Immature natural killer cell (primary cell): Measurements from ENCODE around the gene SLC66A2. TPM values are rescaled to one million over a fixed set of nuclear protein-coding genes. Genes with fewer than 3 reads are reported as not detected.

Experiments used
- DNase-seq, 3 donors: peaks; one replicate each; pipeline ENCODE4 v3.0.0; 2022; ENCODE audit warnings: mixed read lengths in 1 of 3
- H3K27ac Mint-ChIP-seq, 6 donors: one replicate each; pipeline ENCODE4 v1.8.0; 2020; ENCODE audit warnings: mixed read lengths in 6 of 6, mild to moderate bottlenecking in 5 of 6, inconsistent platforms in 4 of 6, moderate library complexity in 3 of 6
- H3K27me3 Mint-ChIP-seq, 3 donors: one replicate each; pipeline ENCODE4 v1.8.0; 2020 to 2021; ENCODE audit warnings: low read depth in 3 of 3, mild to moderate bottlenecking in 3 of 3, mixed read lengths in 3 of 3, moderate library complexity in 3 of 3, inconsistent platforms in 1 of 3
- H3K36me3 Mint-ChIP-seq, 3 donors: one replicate each; pipeline ENCODE4 v1.8.0; 2020; ENCODE audit warnings: mixed read lengths in 3 of 3, inconsistent platforms in 2 of 3, mild to moderate bottlenecking in 2 of 3
- H3K4me1 Mint-ChIP-seq, 2 donors: one replicate each; pipeline ENCODE4 v1.8.0; 2020; ENCODE audit warnings: inconsistent platforms in 2 of 2, mild to moderate bottlenecking in 2 of 2, mixed read lengths in 2 of 2, moderate library complexity in 1 of 2
- H3K4me3 Mint-ChIP-seq, 5 donors: one replicate each; pipeline ENCODE4 v1.8.0; 2020; ENCODE audit warnings: mild to moderate bottlenecking in 5 of 5, mixed read lengths in 5 of 5, inconsistent platforms in 3 of 5, moderate library complexity in 3 of 5
- H3K9me3 Mint-ChIP-seq, 6 donors: one replicate each; pipeline ENCODE4 v1.8.0; 2020; ENCODE audit warnings: mild to moderate bottlenecking in 6 of 6, mixed read lengths in 6 of 6, inconsistent platforms in 4 of 6, moderate library complexity in 3 of 6
- polyA plus RNA-seq, 3 donors: library from polyadenylated mRNA; unstranded; fragments of 300-500 nt; fragmentation: Illumina TruSeq; gene quantifications; one replicate each; pipeline ENCODE4 v1.2.3, GENCODE V29; 2021

Gene SLC66A2
- polyA plus RNA-seq, 3 donors from 2014 or later = 9.0 to 16.5 (median 11.8) TPM

- Mint-ChIP-seq H3K9me3 (peaks cover 4 to 6% (median 5%) of the 10 kb centered on the region in 6 donors), H3K4me3 (no peak overlapping the region), H3K27ac (no peak overlapping the region), H3K4me1 (peaks cover 0 to 9% of the 10 kb centered on the region in 2 donors), H3K27me3 (peaks cover 0 to 4% (median 0%) of the 10 kb centered on the region in 3 donors), H3K36me3 (peaks cover 3 to 25% (median 23%) of the 10 kb centered on the region in 3 donors)
- DNase-seq = no peak
Measured at GRCh38 chr18:79923896-79924585, 27.4 kb downstream of the SLC66A2 start.

GRCh38 chr18:79922971-79923411 is 28.5 kb downstream of the SLC66A2 start:
- Mint-ChIP-seq H3K36me3 (peaks cover 0 to 17% (median 15%) of the 10 kb centered on the region in 3 donors), H3K4me1 (no peaks in the 10 kb centered on the region), H3K9me3 (peaks cover 0 to 2% (median 0%) of the 10 kb centered on the region in 6 donors), H3K27me3 (peaks cover 0 to 4% (median 3%) of the 10 kb centered on the region in 3 donors), H3K27ac (no peak overlapping the region), H3K4me3 (no peak overlapping the region)
- no peak for DNase-seq

GRCh38 chr18:79921984-79922965 is 29.2 kb downstream of the SLC66A2 start:
- H3K27ac Mint-ChIP-seq = no peak overlapping the region

GRCh38 chr18:79919089-79919488 is 32.4 kb downstream of the SLC66A2 start:
- DNase-seq = no peak

More at GRCh38 chr18:79921984-79922965, 29.2 kb downstream of the SLC66A2 start:
- H3K4me3 Mint-ChIP-seq = no peak overlapping the region
- H3K36me3 Mint-ChIP-seq = peaks cover 0 to 17% (median 15%) of the 10 kb centered on the region in 3 donors
- peaks cover 0 to 2% (median 0%) of the 10 kb centered on the region in 6 donors for H3K9me3 Mint-ChIP-seq
- no peaks in the 10 kb centered on the region for H3K4me1 Mint-ChIP-seq
- peaks cover 0 to 4% (median 3%) of the 10 kb centered on the region in 3 donors for H3K27me3 Mint-ChIP-seq
- no peak for DNase-seq

GRCh38 chr18:79918615-79919011 is 32.8 kb downstream of the SLC66A2 start:
- peaks cover 0 to under 1% of the 10 kb centered on the region in 2 donors for H3K4me1 Mint-ChIP-seq
- no peak overlapping the region for H3K27ac Mint-ChIP-seq
- no peak overlapping the region for H3K4me3 Mint-ChIP-seq
- peaks cover 0 to 17% (median 13%) of the 10 kb centered on the region in 3 donors for H3K36me3 Mint-ChIP-seq
- H3K27me3 Mint-ChIP-seq = peaks cover 3% of the 10 kb centered on the region in 3 donors
- no peak for DNase-seq
- H3K9me3 Mint-ChIP-seq = peaks cover 0 to 2% (median 0%) of the 10 kb centered on the region in 6 donors

More at GRCh38 chr18:79919089-79919488, 32.4 kb downstream of the SLC66A2 start:
- Mint-ChIP-seq H3K4me3 (no peak overlapping the region), H3K27ac (no peak overlapping the region), H3K36me3 (peaks cover 0 to 15% (median 14%) of the 10 kb centered on the region in 3 donors), H3K9me3 (peaks cover 0 to 2% (median 0%) of the 10 kb centered on the region in 6 donors), H3K27me3 (peaks cover 3% of the 10 kb centered on the region in 3 donors), H3K4me1 (no peaks in the 10 kb centered on the region)

- no peak overlapping the region for H3K27ac Mint-ChIP-seq
- H3K4me1 Mint-ChIP-seq = peaks cover 0 to 5% of the 10 kb centered on the region in 2 donors
- no peak for DNase-seq
- no peak overlapping the region for H3K4me3 Mint-ChIP-seq
- H3K36me3 Mint-ChIP-seq = peaks cover 3 to 20% (median 17%) of the 10 kb centered on the region in 3 donors
- peaks cover 3% of the 10 kb centered on the region in 3 donors for H3K27me3 Mint-ChIP-seq
- H3K9me3 Mint-ChIP-seq = no peaks in the 10 kb centered on the region
Measured at GRCh38 chr18:79917853-79918614, 33.4 kb downstream of the SLC66A2 start.

GRCh38 chr18:79917169-79917852 is 34.1 kb downstream of the SLC66A2 start:
- Mint-ChIP-seq H3K4me1 (peaks cover 0 to 5% of the 10 kb centered on the region in 2 donors), H3K36me3 (peaks cover 3 to 21% (median 18%) of the 10 kb centered on the region in 3 donors), H3K9me3 (no peaks in the 10 kb centered on the region), H3K4me3 (no peak overlapping the region), H3K27ac (no peak overlapping the region), H3K27me3 (peaks cover 3% of the 10 kb centered on the region in 3 donors)
- DNase-seq = no peak

- peaks cover 0 to 5% of the 10 kb centered on the region in 2 donors for H3K4me1 Mint-ChIP-seq
- H3K36me3 Mint-ChIP-seq = peaks cover 3 to 21% (median 18%) of the 10 kb centered on the region in 3 donors
- DNase-seq = no peak
- peaks cover 2 to 3% (median 3%) of the 10 kb centered on the region in 3 donors for H3K27me3 Mint-ChIP-seq
- no peak overlapping the region for H3K4me3 Mint-ChIP-seq
- H3K9me3 Mint-ChIP-seq = no peaks in the 10 kb centered on the region
- no peak overlapping the region for H3K27ac Mint-ChIP-seq
Measured at GRCh38 chr18:79916546-79917168, 34.8 kb downstream of the SLC66A2 start.

- Mint-ChIP-seq H3K27me3 (peaks cover 2 to 3% (median 3%) of the 10 kb centered on the region in 3 donors), H3K27ac (no peak overlapping the region), H3K4me1 (peaks cover 0 to 5% of the 10 kb centered on the region in 2 donors), H3K9me3 (no peaks in the 10 kb centered on the region), H3K4me3 (no peak overlapping the region), H3K36me3 (peaks cover 3 to 21% (median 17%) of the 10 kb centered on the region in 3 donors)
- DNase-seq = no peak
Measured at GRCh38 chr18:79916128-79916494, 35.3 kb downstream of the SLC66A2 start.

- H3K4me1 Mint-ChIP-seq = peaks cover 3 to 9% of the 10 kb centered on the region in 2 donors
- peaks cover 3 to 21% (median 17%) of the 10 kb centered on the region in 3 donors for H3K36me3 Mint-ChIP-seq
- no peak overlapping the region for H3K4me3 Mint-ChIP-seq
- DNase-seq = no peak
- H3K27ac Mint-ChIP-seq = no peak overlapping the region
- peaks cover 2 to 3% (median 3%) of the 10 kb centered on the region in 3 donors for H3K27me3 Mint-ChIP-seq
- no peaks in the 10 kb centered on the region for H3K9me3 Mint-ChIP-seq
Measured at GRCh38 chr18:79915161-79916127, 36.0 kb downstream of the SLC66A2 start.

- Mint-ChIP-seq H3K4me1 (peaks cover 6 to 11% of the 10 kb centered on the region in 2 donors), H3K27ac (no peak overlapping the region), H3K4me3 (no peak overlapping the region), H3K9me3 (no peaks in the 10 kb centered on the region), H3K36me3 (peaks cover 3 to 21% (median 17%) of the 10 kb centered on the region in 3 donors), H3K27me3 (peaks cover 2 to 3% (median 3%) of the 10 kb centered on the region in 3 donors)
- no peak for DNase-seq
Measured at GRCh38 chr18:79914614-79915160, 36.8 kb downstream of the SLC66A2 start.
